Endothelial cell of hepatic sinusoid (primary cell): Measurements from ENCODE around the gene HEATR3.
"Not testable (repeated sequence)": the region's sequence is repeated elsewhere in the genome, so short reads cannot be mapped to it uniquely, and the experiment has no call there.

Experiments used
- in situ Hi-C: cut with HindIII; loops from 2 replicates; pipeline ENCODE4 v1.10.0; 2017; ENCODE audit warnings: low sequenced_read_pairs

The HEATR3 gene

GRCh38 chr16:50096791-50097190, 31.0 kb downstream of the HEATR3 start:
- in situ Hi-C loops = no loop called here

DNA sequence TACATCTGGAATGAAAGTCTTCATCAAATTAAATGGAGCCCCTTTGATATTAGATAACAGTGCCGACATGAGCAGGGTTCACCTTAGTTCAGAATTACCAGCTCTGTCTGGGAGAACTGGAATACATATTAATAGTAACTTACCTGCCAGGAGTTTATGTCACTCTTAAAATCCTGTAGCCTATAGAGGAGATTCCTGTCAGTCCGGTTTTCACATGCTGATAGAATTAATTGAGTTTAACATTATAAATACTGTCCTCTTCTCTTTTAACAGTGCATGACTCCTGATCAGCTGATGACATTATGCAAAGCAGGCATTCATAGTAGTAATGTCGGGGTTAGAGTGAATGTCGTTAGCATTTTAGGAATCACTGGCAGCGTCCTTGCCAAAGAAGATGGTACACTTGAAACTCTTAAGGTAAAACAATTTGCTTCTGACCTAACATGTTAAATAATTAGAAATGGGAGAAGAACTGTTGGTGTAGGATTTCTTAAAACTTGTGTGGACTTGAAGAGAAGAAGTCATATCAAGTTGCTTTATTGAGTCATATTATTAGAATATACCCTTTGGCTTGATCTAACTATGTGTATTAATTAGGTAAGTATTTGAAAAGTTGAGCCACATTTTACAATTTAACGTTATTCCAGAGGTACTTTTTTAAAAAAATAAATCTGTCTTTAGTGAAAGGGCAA, 34.3 kb downstream of the HEATR3 start:
- in situ Hi-C loops = no loop called here

DNA sequence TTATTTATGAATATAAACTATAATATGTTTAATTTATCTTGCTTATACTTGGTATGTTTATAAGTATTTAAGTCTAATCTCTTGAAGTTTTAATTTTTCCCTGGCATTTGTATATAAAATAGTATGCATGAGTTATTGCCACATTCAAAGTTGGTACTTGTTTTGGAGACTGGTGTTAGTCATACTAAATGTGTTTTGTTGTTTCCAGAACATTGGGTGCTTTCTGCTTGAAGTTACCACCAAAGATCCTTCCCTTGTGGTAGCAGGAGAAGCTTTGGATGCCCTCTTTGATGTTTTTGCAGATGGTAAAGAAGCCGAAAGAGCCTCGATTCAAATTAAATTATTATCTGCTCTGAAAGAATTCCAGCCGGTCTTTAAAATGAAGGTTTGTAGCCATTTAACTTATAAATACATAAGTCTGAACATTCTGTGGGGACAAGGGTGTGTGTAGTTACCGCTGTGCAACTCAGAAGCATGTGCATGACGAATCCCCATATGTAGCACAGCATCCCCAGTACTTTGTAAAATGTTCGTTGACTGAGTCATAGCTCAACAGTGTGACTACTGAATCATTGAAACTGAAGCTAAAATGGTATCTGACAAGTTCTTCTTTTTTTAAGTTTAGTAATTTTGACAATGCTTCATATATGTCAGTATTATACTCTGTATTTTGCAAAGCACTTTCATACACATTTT, 36.4 kb downstream of the HEATR3 start:
- in situ Hi-C loops = no loop called here

GRCh38 chr16:50103764-50104163, 38.0 kb downstream of the HEATR3 start:
- in situ Hi-C loops = no loop called here

DNA sequence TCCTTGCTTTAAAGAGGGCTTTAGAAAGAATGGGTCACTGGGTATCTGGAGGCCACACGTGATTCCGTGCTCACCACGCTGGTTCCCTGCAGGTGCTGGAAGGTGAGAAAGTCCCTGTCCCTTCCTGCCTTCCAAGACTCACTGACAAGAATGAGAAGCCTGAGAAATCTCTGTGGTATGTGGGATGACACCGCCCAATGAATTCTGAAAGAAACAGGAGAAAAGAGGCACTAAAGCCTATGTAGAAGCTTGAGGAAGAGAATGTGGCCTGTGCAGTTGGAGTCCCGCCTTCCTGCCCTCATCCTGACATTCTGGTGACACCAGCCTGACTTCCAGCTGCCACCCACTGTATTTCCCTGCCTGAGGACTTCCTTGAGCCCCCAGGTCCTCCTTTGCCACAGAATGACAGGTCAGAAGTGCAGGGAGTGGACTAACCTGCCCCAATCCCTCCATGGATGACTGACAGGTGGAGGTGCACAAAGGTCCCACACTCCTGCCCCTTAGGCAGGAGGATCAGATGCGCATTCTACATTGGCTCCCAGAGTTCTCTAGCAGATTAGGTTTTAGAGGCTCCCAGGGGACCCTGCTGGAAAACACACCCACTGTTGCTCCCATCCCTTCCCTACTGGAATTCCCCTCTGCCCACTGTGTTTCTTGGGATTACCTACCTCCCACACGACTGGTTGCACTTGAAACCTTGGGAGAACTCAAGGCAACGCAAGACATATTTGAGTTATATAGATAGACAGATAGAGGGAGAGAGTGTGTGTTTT, 48.8 kb downstream of the HEATR3 start:
- in situ Hi-C loops = no loop called here

DNA sequence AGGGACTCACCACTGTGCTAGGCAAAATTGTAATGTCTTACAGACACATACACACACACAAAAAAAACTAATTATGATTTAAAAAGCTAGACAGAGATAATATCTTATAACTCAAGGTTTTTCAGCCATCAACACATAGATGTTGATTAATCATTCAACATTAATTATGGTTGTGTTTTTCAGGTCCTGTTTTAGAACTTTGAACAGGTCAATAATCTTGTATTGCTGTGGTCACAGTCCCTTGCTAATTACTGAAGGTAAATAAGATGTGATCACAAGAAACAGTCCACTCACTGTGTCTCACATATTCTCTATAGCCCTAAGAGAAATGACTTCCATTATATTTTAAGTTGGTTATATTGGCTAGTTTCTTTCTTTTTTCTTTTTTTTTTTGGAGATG, 54.9 kb downstream of the HEATR3 start:
- in situ Hi-C loops = no loop called here

DNA sequence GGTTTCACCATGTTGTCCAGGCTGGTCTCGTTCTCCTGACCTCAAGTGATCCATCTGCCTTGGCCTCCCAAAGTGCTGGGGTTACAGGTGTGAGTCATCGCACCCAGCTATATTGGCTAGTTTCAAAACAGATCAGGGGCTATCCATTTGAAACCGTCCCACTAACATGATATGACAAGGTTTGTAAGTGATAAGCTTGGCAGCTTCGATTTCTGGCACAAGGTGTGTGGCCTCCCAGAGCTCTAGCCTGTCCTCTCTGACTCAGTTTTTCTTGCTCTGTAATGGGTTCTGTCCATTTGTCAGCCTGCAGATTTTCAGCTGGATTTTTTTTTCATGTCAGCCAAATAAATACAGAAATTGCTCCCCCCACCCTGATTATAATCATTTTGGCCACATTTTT, 55.5 kb downstream of the HEATR3 start:
- in situ Hi-C loops = no loop called here

GRCh38 chr16:50121721-50122445, 56.1 kb downstream of the HEATR3 start:
- in situ Hi-C loops = no loop called here

GRCh38 chr16:50123417-50123816, 57.6 kb downstream of the HEATR3 start:
- in situ Hi-C loops = no loop called here

- in situ Hi-C loops = no loop called here
Observed at GRCh38 chr16:50124769-50125168, 59.0 kb downstream of the HEATR3 start.

DNA sequence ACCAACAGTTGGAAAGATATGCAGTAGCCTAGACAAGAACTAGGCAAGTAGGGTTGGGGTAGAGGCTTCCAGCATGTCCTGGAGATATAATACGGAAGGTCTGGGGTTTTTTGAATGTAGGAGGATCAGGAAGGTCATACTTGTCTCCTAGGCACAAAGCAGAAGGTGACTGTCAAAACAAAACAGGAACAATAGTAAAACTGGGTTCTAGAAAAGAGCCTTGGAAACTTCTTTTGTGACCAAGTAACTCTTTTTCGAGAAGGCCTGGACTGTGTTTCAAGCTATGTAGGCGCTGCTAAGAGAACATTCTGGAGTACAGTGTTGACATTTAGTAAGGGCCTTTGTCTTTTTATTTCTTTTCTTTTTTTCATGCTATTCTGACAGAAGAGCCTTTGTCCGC, 60.4 kb downstream of the HEATR3 start:
- in situ Hi-C loops = no loop called here

GRCh38 chr16:50132571-50132970, 66.8 kb downstream of the HEATR3 start:
- in situ Hi-C loops = not testable (repeated sequence)

- in situ Hi-C loops = no loop called here
Observed at GRCh38 chr16:50133214-50133613, 67.4 kb downstream of the HEATR3 start.

- in situ Hi-C loops = no loop called here
Observed at GRCh38 chr16:50136399-50136798, 70.6 kb downstream of the HEATR3 start.

GRCh38 chr16:50137268-50137667, 71.5 kb downstream of the HEATR3 start:
- in situ Hi-C loops = no loop called here

DNA sequence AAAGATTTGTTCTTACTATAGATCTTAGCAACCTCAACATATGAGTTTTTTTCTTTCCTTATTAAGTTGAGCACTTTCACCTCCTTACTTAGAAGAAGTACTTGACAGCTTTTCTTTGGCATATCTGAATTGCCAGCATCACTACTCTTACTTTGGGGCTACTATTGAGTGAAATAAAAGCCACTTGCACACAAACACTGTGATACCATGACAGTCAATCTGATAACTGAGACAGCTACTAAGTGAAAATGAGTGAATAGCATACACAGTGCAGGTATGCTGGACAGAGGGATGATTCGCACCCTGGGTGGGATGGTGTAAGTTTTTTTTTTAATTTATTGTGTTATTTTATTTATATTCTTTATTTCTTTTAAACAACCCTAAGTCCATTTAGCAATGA, 73.8 kb downstream of the HEATR3 start:
- in situ Hi-C loops = no loop called here

DNA sequence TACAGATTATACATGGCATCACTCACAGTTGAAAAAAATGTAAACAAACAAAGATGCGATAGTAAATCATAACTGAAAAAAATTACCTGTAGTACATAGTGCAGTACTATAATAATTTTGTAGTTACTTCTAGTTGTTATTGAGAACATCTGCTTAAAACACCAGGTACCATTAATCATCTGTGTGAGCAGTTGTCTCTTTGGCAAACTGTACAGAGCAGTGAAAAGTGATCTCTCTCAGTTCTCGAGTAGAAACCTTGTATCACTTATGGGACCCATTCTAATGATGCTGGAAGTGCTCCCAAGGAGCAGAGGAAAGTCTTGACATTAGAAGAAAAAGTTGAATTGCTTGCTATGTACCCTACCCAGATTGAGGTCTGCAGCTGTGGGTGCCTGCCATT, 78.4 kb downstream of the HEATR3 start:
- in situ Hi-C loops = no loop called here

- in situ Hi-C loops = no loop called here
Observed at GRCh38 chr16:50146479-50147435, 81.0 kb downstream of the HEATR3 start.

DNA sequence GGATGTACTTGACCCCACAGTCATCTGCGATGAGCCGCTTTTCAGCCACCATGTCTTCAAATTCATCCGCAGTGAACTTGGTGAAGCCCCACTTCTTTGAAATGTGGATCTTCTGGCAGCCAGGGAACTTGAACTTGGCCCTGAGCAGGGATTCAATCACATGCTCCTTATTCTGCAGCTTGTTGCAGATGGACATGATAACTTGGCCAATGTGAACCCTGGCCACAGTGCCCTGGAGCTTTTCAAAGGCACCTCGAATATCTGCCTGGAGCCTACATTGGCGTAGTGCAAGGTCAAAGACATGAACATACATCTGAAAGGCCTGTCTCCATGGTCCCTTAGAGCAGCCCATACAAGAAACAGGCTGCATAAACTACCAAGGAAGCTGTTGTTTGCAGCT, 85.6 kb downstream of the HEATR3 start:
- in situ Hi-C loops = no loop called here

GRCh38 chr16:50151756-50152155, 86.0 kb downstream of the HEATR3 start:
- in situ Hi-C loops = no loop called here
